ENCODE results near the gene C19orf47. TPM values are rescaled to one million over a fixed set of nuclear protein-coding genes. Genes with fewer than 3 reads are reported as not detected.

Gene C19orf47
- total RNA-seq, 2 donors from 2014 or later = 20.8 to 27.3 TPM

DNA sequence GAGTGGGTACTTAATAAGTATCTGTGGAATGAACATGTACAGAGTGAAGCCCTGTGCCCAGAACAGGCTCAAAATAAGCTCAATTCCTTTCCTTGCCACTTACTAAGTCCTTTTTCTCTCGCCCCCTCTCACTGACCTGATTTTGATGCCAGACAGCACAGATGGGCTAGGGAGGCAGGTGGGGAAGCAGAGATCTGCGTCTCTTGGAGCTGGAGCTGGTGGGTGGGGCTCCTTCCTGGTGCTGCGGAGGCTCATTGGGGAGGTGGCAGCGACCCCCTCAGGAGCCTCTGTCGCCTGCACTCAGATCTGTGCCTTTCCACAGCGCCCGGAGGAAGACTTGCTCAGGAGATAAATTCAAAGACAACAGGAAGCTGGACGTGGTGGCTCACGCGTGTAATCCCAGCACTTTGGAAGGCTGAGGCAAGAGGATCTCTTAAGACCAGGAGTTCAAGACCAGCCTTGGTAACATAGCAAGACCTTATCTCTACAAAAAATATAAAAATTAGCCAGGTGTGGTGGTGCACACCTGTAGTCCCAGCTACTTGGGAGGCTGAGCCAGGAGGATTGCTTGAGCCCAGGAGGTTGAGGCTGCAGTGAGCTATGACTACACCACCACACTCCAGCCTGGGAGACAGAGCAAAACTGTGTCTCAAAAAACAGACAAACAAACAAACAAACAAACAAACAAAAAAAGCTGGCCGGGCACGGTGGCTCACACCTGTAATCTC is 77.7 kb downstream of the C19orf47 start:
- H3K27ac ChIP-seq = no peak overlapping the region
- DNase-seq (ENCODE audit: low spot score) = no peak
- 88% methylated on average over 12 of the region's 12 CpGs for WGBS
- intact Hi-C loops (cut with DNase I) = no loop called here
- TF ChIP-seq, protein P1, sequence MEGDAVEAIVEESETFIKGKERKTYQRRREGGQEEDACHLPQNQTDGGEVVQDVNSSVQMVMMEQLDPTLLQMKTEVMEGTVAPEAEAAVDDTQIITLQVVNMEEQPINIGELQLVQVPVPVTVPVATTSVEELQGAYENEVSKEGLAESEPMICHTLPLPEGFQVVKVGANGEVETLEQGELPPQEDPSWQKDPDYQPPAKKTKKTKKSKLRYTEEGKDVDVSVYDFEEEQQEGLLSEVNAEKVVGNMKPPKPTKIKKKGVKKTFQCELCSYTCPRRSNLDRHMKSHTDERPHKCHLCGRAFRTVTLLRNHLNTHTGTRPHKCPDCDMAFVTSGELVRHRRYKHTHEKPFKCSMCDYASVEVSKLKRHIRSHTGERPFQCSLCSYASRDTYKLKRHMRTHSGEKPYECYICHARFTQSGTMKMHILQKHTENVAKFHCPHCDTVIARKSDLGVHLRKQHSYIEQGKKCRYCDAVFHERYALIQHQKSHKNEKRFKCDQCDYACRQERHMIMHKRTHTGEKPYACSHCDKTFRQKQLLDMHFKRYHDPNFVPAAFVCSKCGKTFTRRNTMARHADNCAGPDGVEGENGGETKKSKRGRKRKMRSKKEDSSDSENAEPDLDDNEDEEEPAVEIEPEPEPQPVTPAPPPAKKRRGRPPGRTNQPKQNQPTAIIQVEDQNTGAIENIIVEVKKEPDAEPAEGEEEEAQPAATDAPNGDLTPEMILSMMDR (IDR thresholded peaks at IDR 0.05) = no peak
- no peak for TF ChIP-seq POLR2A (IDR thresholded peaks at IDR 0.05)
- TF ChIP-seq POLR2AphosphoS5 (IDR thresholded peaks at IDR 0.05) = no peak
- H3K9me3 ChIP-seq = no peaks in the 10 kb centered on the region
- no peaks in the 10 kb centered on the region for H3K27me3 ChIP-seq (replicated peaks; ENCODE audit: insufficient read depth)
- H3K36me3 ChIP-seq = no peaks in the 10 kb centered on the region
- H3K4me1 ChIP-seq (replicated peaks) = peaks cover 21% of the 10 kb centered on the region
- no peak overlapping the region for H3K4me3 ChIP-seq

MicroRNAs within 50 kb of the gene (microRNA counts, 767-probe panel; counts per million panel counts)
- 431 to 659 counts per million in 2 donors for microRNA hsa-miR-641

Small RNA genes within 50 kb of the gene (microRNA-seq; reads per million reads assigned to microRNA genes)
- 13.8 reads per million, percentile 55 among the genes with 10 or more reads in this experiment for gene MIR641
- gene MIR6796 = not detected

Small RNA genes within 50 kb of the gene (small RNA-seq; reads per million reads assigned to genes)
- gene MIR641 = 0.40 to 0.47 reads per million in 2 donors
- gene MIR6796 = 0 to 0.10 reads per million in 2 donors
- 0 reads per million in 2 donors for gene RF00019
- gene RNU6-945P = 0 reads per million in 2 donors

Other genes with a start within 250 kb of the C19orf47 start
- 10 to 100 TPM; 10.5 to 23.8 TPM for gene MAP3K10, start 157.0 kb downstream of the C19orf47 start, total RNA-seq
- gene TTC9B, start 130.0 kb downstream of the C19orf47 start, total RNA-seq = not detected
- under 1 TPM; 0.82 to 0.85 TPM for gene CCNP, start 121.7 kb downstream of the C19orf47 start, total RNA-seq
- 100 to 1,000 TPM in 1 of 2 donors, 10 to 100 TPM in 1; 95.3 to 171 TPM for gene AKT2, start 63.1 kb downstream of the C19orf47 start, total RNA-seq
- gene PLD3, start 298 bp upstream of the C19orf47 start, total RNA-seq = 100 to 1,000 TPM; 328 to 639 TPM
- gene HIPK4, start 41.8 kb upstream of the C19orf47 start, total RNA-seq = 1 to 10 TPM in 1 of 2 donors, under 1 TPM in 1; 0.14 to 2.6 TPM
- 10 to 100 TPM in 1 of 2 donors, 1 to 10 TPM in 1; 4.1 to 10.7 TPM for gene PRX, start 65.0 kb upstream of the C19orf47 start, total RNA-seq
- gene SERTAD1, start 77.6 kb upstream of the C19orf47 start, total RNA-seq = 10 to 100 TPM; 15.9 to 19.5 TPM
- 10 to 100 TPM; 22.7 to 37.3 TPM for gene SERTAD3, start 95.9 kb upstream of the C19orf47 start, total RNA-seq
- 100 to 1,000 TPM; 101 to 261 TPM for gene BLVRB, start 117.3 kb upstream of the C19orf47 start, total RNA-seq
- gene SPTBN4, start 118.6 kb upstream of the C19orf47 start, total RNA-seq = 10 to 100 TPM in 1 of 2 donors, 1 to 10 TPM in 1; 5.2 to 21.9 TPM
- gene SHKBP1, start 228.5 kb upstream of the C19orf47 start, total RNA-seq = 10 to 100 TPM; 54.6 to 91.6 TPM